ENCODE measurements around the gene EVA1C.

The EVA1C gene

DNA sequence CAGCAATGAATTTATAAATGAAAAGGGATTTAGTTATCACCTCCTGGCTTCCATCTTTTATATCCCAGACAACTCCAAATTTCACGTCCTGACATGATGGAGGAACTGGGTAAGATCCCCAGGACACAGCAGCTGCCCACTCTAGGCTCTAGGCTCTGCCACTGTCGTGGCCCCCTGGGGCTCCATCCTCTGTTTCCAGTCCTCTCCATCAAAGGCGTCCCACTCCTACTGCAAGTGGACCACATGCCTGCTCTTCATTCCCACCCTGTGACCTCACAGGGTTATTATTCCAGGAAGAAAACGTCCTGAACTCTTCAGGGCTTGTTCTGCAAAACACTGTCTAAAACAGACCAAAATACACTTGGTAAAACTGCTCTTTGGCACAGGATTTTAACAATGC lies 31.6 kb upstream of the EVA1C start:
- in situ Hi-C loops (cut with MboI; ENCODE audit: low pct_unique_long_range_greater_than_20kb, low sequenced_read_pairs, unreplicated experiment), result no loop called here
- DNase-seq (ENCODE audit: low spot score), result no peak
- no peak for TF ChIP-seq CTCF (IDR thresholded peaks at IDR 0.05; ENCODE audit: extremely low read depth, insufficient read depth, missing control alignments)

- no peak for TF ChIP-seq CTCF (IDR thresholded peaks at IDR 0.05; ENCODE audit: extremely low read depth, insufficient read depth, missing control alignments)
- no peak for DNase-seq (ENCODE audit: low spot score)
- in situ Hi-C loops (cut with MboI; ENCODE audit: low pct_unique_long_range_greater_than_20kb, low sequenced_read_pairs, unreplicated experiment), result no loop called here
Observed at GRCh38 chr21:32381571-32381970, 30.9 kb upstream of the EVA1C start.

DNA sequence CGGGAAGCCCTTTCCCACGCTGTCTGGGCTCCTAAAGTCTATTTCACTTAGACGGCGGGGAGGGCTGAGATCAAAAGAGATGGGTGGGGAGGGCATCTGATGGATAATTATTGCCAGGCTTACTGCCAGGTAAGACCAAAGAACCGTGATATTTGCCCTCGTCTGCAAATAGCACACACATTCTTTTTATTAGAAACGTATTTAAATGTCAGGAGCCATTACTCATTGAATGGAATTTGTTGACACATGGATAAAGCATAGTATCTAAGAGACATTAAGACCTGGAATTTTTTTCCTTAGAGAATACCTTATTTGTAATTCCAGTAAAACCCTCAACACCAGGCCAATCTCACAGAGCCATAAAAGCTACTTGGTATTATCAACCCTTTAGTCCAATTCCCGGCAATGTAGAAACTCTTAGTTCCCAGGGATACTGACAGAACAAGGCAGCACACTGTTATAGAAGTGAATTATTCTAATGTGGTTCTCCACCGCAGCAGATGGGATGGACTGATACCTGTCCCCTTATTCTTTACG lies 30.3 kb upstream of the EVA1C start:
- TF ChIP-seq CTCF (IDR thresholded peaks at IDR 0.05; ENCODE audit: extremely low read depth, insufficient read depth, missing control alignments), result no peak
- in situ Hi-C loops (cut with MboI; ENCODE audit: low pct_unique_long_range_greater_than_20kb, low sequenced_read_pairs, unreplicated experiment), result no loop called here
- no peak for DNase-seq (ENCODE audit: low spot score)

GRCh38 chr21:32383812-32384211 lies 28.7 kb upstream of the EVA1C start:
- TF ChIP-seq CTCF (IDR thresholded peaks at IDR 0.05; ENCODE audit: extremely low read depth, insufficient read depth, missing control alignments), result no peak
- in situ Hi-C loops (cut with MboI; ENCODE audit: low pct_unique_long_range_greater_than_20kb, low sequenced_read_pairs, unreplicated experiment), result no loop called here
- no peak for DNase-seq (ENCODE audit: low spot score)

DNA sequence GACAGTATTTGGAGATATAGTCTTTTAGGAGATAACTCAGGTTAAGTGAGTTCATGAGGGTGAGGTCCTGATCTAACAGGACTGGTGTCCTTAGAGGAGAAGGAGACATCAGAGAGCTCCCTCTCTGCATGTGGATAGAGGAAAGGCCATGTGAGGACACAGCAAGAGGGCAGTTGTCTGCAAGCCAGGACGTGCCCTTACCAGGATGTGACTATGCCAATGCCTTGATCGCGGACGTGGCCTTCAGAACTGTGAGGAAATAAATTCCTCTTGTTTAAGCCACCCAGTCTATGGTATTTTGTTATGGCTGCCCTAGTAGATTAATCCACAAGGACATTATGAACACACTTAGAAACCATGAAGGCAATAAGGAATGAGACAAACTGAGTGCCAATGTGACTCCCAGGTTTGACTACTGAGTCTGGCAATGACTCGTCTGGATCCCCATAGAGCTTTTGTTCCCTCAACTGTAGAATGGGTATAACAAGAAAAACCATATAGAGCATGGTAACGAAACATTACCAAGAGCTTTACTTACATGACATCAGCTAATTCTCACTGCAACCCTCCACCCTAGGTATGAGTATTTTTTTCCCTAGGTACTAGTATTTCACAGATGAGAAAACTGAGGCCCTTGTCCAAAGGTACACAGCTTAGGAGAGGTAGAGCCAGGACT lies 26.2 kb upstream of the EVA1C start:
- no peak for DNase-seq (ENCODE audit: low spot score)
- in situ Hi-C loops (cut with MboI; ENCODE audit: low pct_unique_long_range_greater_than_20kb, low sequenced_read_pairs, unreplicated experiment), result no loop called here
- TF ChIP-seq CTCF (IDR thresholded peaks at IDR 0.05; ENCODE audit: extremely low read depth, insufficient read depth, missing control alignments), result no peak

GRCh38 chr21:32387151-32387550 lies 25.4 kb upstream of the EVA1C start:
- in situ Hi-C loops (cut with MboI; ENCODE audit: low pct_unique_long_range_greater_than_20kb, low sequenced_read_pairs, unreplicated experiment), result no loop called here
- TF ChIP-seq CTCF (IDR thresholded peaks at IDR 0.05; ENCODE audit: extremely low read depth, insufficient read depth, missing control alignments), result no peak
- DNase-seq (ENCODE audit: low spot score), result no peak

All from GM13977 (cell line).